ENCODE data around the gene TMPRSS5.
A peak's percentile ranks its signal among the peaks of the same experiment; 100 is the strongest.
"Not testable (repeated sequence)": the region's sequence is repeated elsewhere in the genome, so short reads cannot be mapped to it uniquely, and the experiment has no call there.

TMPRSS5 gene

DNA sequence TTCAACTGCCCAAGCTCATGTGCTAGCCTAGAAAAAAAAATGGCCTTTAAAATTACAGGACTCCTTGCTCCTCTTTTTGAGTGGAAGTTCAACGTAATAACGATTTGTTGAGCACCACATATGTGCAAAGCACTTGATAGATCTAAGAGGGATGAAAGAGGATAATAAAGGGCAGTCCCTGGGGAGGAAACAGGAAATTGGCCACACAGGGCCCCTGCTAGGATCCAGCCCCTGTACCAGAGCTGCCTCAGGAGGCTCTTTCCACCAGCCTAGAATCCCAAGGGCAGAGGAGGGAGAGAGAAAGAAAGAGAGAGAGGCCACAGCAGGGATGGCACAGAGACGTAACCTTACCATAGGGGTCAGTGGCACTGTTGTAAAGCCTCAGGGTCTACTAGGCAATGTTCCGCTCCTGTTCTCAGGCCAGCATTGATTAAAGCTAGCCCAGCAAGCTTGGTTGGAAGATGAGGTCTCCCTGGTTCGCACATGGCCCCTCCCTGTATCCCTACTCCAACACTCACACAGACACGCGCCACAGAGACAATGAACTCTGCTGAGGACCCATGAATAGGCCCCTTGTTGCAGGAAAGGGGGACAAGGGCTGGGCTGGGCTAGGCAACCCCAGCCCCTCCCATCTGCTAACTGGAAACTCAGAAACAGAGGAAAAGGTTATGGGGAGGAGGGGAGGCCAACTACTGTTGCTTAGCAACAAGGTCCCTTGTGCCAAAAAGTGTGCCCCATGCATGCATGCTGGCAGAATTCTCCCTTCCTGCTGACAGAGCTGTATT, at the start of gene TMPRSS5:
TMPRSS5 (minus strand) TSS at position 438 of the 785 bp plus-strand sequence; CDS start at position 354, 84 bp downstream.
- no peak for DNase-seq

DNA sequence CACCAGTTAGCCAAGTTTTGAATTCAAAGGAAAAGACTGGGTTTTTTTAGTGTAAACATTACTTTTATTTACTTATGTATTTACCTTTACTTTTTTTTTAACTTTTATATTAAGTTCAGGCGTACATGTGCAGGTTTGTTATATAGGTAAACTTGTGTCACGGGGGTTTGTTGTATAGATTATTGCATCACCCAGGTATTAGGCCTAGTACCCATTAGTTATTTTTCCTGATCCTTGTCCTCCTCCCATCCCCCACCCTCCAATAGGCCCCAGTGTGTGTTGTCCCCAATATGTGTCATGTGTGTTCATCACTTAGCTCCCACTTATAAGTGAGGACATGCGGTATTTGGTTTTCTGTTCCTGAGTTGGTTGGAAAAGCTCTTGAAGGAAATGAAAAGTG, 46.8 kb upstream of the TMPRSS5 start:
- DNase-seq, result no peak

DNA sequence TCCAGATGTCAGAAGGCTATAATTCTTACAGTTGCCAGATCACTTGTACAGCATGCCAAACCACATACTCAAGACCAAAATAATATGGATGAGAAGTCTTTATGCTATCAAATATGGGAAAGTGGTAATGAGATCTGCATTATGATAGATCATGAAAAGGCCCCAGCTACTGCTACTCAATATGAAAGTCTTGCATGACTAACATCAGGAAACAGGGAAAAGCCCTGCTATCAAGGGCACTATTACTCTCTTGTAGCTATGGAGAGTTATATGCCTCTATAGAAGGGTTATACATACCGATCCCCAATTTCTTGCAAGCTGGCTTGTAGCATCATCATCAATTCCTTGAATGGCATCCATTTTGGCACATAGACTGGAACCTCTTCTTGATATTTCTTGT, 30.2 kb upstream of the TMPRSS5 start:
- DNase-seq, result no peak

DNA sequence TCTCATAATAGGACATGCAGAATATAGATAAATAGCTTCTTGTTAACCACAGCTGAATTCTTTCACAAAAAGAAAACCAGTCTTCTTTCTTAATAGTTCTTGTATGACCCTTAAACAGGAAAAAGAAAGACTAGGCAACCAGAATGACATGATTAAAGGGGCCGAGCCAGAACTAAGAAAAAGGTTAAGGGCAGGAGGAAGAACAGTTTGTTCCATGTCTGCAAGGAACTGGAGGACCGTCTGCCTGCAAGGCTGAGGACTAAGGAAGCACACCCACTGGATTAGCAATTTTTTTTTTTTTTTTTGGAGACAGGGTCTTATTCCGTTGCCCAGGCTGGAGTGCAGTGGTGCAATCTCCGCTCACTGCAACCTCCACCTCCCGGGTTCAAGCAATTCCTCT, 26.0 kb upstream of the TMPRSS5 start:
- no peak for DNase-seq

DNA sequence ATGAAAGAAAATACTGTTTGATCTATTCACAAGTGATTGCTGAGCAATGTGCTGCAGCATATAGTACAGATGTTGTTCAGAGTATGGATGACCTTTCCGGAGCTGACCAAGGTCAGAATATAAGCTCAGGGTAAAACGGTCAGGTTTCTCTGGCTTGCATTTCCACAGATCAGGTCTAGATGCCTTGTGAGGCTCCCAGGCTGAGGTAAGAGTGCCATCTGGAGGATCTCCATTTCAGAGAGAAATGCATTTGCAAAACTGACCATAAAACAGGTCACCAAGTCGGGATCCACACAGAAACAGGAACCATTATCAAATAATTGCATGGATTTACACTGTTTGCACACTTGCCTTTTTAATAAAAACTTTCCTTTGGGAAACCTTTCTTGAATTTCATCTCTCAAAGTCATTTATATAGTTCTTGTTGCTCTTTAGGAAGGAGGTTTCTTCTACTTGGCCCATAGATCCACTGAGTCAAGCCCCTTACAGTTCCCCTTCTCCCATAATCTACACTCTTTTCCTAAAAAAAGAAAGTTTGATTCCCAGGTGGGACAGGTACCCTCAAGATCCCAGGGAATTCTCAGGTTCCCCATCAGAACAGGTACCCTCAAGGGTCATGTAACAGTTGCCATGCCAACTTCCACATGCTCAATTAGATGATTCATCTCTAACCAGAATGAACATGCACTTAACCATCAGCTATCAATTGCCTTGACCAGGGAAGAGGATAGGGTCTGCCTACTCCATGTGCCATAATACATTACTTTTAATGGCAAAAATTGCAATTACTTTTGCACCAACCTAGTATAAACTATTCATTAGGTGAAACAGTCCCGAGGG, 25.0 kb upstream of the TMPRSS5 start:
- DNase-seq, result peak; percentile 72

DNA sequence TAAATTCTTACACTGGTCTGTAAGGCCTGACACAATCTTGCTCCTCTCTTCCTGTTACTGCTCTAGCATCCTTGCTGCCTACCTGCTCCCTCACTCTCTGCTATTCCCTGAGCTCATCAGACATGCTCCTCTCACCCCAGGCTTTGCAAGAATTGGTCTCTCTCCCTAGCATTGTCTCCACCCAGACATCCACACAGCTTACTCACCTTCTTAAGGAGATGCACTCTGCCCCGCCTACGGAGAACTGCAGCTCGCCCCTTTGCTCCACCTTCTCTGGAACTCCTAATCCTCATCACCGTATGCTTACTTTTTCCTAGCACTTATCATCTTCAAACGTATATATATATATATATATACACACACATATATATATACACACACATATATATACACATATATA, 23.3 kb upstream of the TMPRSS5 start:
- DNase-seq, result no peak

DNA sequence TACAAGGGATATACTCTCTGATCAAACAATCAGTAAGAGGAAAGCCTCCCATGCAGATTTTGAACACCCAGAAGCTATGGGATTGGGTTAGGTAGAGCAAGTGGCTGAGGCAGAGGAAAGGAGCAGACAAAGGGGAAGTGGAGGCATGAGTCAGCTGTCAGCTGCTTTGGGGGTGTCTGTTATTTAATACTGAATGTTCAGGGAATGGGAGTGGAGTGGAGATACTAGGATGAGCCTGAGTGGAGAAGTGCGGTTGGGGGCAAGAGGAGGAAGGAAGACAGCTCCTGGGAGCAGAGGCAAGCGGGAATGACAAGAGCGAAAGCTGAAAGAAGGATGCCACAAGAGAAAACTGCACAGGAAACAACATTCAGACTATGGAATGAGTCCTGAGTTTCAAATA, 22.7 kb upstream of the TMPRSS5 start:
- DNase-seq, result no peak

DNA sequence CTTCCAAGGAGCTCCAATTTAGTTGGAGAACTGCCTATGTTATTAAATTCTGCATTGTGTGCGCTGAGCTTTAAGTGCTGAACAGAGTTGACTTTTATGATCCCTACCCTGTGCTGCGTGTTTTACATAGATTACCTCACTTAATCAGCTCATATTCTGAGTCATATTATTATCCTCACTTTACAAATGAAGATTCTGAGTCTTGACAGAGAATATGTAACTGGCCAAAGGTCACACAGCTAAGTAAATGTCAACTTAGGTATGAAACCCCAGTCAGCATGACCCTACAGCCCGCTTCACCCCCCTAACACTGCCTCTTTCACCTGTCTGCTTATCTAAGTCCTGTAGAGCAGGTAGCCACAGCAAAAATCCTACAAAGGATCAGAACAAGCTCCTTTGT, 19.8 kb upstream of the TMPRSS5 start:
- no peak for DNase-seq

DNA sequence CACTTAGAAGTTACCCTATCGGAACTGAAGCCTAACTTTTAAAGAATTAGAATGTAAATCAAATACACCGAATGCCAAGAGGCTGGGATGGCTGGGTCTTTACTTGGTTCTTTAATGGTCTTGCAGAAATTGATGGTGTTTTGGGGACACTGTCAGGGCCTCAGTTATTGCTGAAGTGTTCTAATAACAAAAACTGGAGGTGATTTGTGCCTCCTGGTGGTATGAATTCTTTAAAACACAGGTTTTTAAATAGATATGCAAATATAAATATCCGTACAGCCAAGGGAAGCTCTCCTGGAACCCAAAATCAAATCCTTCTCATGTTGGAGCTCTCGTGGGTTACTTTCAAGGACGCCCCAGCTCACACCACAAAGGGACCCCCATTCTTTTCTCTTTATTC, 19.3 kb upstream of the TMPRSS5 start:
- no peak for DNase-seq

DNA sequence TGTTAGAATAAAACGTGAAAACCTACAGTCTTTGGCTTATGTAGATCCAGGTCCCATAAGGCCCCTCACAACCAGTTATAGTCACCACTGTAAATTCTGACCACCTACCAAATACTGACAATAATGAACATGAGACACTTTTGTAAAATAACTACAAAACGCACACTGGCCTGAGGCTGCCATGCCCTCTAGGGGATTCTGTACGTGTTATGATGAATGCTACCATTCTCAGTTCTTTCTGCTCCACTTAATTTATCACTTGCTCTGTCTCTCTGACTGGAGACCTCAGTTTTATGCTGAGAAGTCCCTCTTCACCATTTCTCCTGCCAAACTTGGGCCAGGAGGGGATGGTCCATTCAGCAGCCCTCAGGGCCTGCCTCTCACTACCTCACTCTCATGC, 18.7 kb upstream of the TMPRSS5 start:
- no peak for DNase-seq

DNA sequence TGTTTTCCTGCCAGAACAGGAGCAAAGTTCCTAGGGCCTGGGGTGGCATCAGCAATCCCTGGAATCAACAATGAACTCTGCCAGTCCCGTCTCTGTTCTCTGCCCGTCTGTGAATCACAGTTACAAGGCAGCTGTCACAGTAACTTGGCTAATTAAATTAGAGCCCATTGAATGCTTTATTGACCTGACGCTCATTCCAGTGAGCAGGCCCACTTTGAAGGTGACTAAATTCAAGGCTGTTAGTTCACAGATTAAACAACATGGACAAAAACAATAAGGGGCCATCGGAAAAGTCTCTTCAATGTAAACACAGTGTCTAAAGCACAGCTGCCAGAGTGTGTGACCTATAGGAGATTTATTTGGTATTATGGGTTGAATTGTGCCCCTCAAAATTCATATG, 17.7 kb upstream of the TMPRSS5 start:
- no peak for DNase-seq

DNA sequence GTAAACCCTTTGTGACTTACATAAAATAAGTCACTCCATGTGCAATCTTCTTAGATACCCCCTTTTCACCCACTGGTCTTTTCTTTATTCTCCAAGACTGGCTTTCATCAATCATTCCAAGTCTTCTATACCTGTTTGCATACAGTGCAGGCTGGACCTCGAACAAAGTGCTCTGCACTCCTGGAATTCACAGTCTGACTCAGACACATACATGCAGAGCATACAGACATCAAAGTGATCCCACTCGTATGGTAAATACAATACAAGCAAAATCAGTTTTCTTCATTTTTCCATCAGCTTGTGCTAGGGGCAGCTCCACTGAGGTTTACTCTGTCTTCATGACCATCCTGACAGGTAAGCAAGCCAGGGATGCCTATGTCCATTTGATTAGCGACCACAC, 16.8 kb upstream of the TMPRSS5 start:
- no peak for DNase-seq

DNA sequence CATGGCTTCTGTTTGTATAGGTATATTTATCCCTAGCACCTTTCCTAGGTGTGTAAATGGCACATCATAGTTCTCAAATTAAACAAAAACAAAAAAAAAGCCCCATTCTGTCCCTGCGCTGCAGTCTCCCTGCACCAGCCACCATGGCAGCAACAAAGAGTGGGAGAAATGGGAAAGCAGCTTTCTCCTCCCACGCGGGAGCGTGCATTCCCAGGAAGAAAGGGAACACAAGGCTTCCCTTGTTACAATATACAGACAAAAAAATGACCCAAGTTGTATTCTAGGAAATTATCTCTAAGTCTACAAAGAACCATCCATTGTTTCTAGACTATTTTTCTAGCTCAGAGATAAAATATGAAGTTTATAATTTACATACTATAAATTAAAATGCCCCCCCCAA, 16.1 kb upstream of the TMPRSS5 start:
- DNase-seq, result no peak

DNA sequence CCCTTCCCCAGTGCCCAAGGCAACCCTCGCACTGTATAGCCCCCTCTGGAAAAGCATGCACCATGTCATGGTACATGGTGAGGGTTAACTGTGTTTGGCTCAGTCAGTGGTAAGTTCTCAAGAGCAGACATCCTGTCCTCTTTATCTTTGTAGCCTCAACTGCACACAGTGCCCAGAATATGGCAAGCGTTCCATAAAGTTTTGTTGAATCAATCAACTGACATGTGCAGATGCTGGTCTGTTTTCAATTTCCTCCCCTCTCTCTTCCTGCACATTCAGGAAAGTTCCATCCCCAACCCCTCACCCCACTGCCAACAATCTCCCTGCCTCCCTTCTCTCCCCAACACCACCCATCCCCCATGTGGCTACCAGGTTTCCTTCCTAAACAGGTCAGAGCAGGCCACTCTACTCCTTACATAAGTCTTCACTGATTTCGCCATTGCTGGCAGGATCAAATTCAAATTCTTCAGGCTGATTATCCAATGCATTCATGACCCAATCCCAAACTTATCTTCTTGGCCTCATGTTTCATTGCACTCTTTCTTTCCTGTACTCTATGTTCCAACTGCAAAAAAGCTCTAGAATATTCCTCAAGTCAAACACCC, 15.5 kb upstream of the TMPRSS5 start:
- DNase-seq, result no peak

DNA sequence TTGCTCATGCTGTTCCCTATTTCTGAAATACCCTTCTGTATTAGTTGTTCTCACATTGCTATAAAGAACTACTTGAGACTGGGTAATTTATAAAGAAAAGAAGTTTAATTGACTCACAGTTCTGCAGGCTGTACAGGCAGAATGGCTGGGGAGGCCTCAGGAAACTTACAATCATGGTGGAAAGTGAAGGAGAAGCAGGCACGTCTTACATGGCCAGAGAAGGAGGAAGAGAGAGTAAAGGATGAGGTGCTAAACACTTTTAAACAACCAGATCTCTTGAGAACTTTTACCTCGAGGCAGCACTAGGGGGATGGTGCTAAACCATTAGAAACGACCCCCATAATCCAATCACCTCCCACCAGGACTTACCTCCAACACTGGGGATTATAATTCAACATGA, 14.4 kb upstream of the TMPRSS5 start:
- not testable (repeated sequence) for DNase-seq

DNA sequence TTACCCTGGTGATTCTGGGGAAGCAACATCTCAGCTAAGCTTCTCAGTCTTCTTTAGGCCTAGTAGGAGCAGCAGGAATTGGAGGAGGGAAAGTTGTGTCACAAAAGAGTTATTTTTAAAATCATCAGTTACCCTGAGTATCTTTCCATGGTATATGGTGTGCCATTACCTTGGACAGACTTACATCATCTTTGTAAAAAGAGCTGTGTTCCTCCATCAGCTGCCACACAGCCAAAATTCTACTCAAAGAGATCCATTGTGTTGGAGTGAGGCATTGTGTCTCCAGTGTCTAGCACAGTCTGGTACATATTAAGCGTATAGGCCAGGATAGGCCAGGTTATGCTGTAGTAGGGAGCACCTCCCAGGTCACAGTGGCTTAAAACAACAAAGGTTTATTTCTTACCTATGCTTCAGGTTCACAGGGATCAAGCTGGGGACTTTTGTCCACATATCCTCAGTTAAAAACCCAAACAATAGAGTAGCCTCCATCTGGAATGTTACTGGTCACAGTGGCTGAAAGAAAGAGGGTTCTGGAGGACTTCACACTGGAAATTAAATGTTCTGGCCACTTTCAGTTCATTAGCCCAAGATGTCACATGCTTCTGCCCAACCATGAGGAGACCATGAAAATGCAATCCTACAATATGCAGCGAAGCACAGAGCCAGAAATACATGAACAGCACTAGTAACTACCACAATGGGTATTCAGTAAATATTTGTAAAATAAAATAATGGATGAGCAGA, 9.9 kb upstream of the TMPRSS5 start:
- DNase-seq, result no peak

DNA sequence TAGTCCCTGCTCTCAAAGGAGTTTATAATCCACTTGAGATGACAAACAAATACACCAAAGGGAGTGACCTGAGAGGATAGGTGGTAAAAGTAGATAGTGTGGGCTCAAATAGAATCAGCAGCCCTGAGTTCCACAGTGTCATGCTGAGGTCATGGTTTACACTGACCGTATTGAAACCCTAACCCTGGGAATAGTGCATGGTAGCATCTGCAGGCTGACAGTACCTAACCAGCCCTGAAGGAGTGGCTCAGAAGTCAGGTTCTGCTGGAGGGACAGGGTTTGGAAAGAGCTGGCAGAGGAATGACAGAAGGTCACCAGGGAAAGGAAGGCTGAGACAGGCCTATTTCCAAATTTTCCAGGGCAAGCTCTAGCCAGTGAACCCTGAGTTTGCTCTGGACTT, 9.2 kb upstream of the TMPRSS5 start:
- DNase-seq, result no peak

DNA sequence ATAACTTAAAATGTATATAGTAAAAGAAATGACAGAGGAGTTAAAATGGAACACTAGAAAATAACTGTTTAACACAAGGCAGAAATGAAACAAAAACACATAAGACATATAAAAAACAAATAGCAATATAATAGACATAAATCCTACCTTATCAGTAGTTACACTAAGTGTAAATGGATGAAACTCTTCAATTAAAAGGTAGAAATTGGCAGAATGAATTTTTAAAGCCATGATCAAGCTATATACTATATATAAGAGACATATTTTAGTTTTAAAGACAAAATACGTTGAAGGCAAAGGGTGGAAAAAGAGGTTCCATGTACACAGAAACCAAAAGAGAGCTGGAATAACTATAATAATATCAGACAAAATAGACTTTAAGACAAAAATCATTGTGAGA, 4.9 kb upstream of the TMPRSS5 start:
- DNase-seq, result no peak

DNA sequence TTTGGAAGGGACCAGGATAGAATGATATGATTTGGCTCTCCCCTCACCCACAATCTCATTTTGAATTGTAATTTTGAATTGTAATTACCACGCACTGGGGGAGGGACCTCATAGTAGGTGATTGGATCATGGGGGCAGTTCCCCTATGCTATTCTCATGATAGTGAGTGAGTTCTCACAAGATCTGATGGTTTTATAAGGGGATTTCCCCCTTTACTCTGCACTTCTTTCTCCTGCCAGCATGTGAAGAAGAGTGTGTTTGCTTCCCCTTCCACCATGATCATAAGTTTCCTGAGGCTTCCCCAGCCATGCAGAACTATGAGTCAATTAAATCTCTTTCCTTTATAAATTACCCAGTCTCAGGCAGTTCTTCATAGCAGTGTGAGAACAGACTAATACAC, 2.6 kb downstream of the TMPRSS5 start:
- not testable (repeated sequence) for DNase-seq

DNA sequence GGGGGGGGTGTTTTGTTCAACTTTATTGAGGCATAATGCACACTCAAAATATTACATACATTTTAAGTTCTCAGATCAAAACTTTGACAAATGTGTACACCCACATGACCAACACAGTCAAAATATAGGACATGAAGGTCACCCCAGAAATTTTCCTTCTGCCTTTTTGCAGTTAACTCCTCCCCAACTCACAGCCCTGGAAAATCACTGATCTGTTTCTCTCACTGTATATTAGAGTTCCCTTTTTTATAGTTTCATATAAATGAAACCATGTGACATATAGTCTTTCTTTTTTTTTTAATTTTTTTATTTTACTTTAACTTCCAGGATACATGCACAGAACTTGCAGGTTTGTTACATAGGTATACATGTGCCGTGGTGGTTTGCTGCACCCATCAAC, 4.6 kb downstream of the TMPRSS5 start:
- DNase-seq, result no peak

DNA sequence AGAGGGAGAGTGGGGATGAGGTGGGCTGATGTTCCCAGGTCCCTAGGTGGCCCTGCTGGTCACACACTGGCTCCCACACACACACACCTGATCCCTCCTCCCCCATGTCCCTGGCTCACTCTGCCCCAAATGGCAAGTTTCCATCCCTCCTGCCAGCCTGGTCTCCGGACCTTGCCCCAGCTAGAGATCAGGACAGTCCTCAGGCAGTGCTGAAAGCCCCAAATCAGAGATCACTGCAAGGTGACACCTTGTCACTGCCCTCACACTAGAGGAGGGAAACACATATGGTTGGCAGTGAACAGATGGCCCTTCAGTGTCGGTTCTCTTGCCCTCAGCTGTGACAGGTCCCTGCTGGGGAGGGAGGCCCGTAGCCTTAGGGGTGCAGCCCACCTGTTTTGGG, 7.6 kb downstream of the TMPRSS5 start:
- DNase-seq, result no peak

DNA sequence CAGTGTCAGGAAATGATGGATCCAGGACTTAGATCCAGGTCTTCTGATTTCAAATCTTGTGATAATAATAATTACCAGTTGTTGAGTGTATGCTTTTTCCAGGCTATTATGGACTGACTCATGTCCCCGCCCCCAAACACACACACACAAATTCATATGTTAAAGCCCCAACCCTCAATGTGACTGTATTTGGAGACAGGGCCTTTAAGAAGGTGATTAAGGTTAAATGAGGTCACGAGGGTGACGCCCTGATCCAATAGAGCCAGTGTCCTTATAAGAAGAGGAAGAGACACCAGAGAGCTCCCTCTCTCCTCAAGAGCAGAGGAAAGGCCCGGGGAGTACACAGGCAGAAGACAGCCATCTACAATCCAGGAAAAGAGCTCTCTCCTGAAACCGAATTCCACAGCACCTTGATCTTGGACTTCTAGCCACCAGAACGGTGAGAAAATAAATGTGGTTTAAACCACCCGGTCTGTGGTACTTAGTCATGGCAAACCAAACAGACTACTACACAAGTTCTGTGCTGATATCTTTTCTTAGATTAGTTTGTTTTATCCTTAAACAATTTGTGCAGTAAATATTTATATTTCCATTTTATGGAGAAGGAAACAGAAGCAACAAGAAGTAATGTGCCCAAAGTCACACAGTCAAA, 8.2 kb downstream of the TMPRSS5 start:
- no peak for DNase-seq

DNA sequence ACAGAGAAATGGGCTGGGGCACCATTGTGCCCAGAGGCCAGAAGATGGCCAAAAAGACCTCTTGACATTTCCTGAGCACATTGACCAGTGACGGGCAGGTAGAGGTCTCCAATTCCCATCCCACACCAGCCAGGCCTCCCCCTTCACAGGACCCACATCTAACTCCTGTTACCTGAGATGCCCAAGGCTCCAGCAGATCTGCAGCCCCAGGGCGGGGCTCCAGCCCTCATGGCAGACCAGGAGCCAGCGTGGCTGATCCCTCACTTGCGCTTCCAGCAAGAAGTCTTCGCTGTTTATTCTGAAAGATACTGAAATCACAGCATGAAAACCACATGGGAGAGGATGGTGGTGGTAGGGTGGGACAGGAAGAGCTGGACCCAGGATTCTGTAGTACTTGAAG, 9.0 kb downstream of the TMPRSS5 start:
- DNase-seq, result no peak

Measured in NCI-H1417 treated with DMSO at 0.1 percent for 48 hours (cell line).